ENCODE measurements around the gene SLC15A4.

SLC15A4 gene

DNA sequence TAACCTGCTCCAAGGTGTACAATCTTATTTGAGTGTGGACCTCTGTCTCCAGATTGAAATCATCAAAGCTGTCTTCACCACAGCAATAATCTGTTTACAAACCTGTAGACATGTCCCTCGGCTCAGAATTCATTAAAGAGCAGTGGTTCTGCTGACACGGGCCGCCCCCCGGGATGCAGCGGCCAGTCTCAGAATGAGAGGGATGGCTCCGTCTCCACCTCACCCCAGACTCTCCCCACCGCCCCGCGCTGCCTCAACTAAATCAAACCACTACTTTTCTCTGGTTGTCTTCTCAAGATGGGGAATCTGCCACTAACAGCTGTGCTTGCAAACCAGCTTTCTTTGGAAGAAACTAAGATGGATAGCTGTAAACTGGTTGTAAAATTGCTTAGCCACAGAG, 56.2 kb downstream of the SLC15A4 start:
- POLR2A ChIA-PET = no interaction called here
- TF ChIP-seq, protein P1, sequence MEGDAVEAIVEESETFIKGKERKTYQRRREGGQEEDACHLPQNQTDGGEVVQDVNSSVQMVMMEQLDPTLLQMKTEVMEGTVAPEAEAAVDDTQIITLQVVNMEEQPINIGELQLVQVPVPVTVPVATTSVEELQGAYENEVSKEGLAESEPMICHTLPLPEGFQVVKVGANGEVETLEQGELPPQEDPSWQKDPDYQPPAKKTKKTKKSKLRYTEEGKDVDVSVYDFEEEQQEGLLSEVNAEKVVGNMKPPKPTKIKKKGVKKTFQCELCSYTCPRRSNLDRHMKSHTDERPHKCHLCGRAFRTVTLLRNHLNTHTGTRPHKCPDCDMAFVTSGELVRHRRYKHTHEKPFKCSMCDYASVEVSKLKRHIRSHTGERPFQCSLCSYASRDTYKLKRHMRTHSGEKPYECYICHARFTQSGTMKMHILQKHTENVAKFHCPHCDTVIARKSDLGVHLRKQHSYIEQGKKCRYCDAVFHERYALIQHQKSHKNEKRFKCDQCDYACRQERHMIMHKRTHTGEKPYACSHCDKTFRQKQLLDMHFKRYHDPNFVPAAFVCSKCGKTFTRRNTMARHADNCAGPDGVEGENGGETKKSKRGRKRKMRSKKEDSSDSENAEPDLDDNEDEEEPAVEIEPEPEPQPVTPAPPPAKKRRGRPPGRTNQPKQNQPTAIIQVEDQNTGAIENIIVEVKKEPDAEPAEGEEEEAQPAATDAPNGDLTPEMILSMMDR (IDR thresholded peaks at IDR 0.05; ENCODE audit: control extremely low read depth, extremely low read depth, low read depth, missing control alignments) = no peak
- DNase-seq (ENCODE audit: extremely low spot score) = no peak
- CTCF ChIA-PET = no interaction called here

DNA sequence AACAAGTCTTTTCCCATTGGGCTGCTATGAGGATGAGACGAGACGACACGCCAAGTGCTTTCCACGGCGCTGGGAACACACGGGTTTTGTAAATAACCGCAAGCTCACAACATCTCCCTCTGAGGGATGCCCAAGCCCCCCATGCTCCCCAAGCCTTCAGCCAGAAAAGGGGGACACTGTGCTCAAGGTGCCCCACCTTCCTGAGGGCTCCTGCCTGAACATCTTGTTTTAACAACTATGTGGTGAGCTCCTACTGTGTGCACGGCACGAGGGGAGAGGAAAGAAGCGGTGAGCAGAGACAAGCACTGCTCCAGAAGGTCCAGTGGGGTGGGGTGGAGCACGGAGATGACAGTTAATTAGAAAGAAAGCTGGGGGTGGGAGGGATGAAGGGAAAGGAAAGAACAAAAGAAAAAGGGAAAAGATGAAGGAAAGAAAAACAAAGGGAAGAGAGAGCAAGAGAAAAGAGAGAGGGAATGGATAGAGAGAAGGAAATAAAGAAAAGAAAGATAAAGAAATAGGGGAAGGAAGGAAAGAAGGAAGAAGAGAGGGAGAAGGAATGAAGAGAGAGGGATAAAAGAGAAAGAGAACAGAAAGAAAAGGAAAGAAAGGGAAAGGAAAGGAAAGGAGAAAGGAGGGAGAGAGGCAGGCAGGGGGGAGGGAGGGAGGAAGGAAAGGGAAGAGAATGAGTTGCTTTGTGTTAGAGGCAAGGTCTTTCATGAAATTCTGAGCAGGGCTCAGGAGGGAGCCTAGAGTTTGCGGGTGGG, 56.8 kb downstream of the SLC15A4 start:
- POLR2A ChIA-PET = no interaction called here
- no peak for DNase-seq (ENCODE audit: extremely low spot score)
- CTCF ChIA-PET = interaction anchor here (0.9 kb wide), 1 partner anchor 15 kb away, joined by 5 read pairs; no protein-coding TSS in a partner anchor
- TF ChIP-seq, protein P1 (IDR thresholded peaks at IDR 0.05; ENCODE audit: control extremely low read depth, extremely low read depth, low read depth, missing control alignments) = no peak

DNA sequence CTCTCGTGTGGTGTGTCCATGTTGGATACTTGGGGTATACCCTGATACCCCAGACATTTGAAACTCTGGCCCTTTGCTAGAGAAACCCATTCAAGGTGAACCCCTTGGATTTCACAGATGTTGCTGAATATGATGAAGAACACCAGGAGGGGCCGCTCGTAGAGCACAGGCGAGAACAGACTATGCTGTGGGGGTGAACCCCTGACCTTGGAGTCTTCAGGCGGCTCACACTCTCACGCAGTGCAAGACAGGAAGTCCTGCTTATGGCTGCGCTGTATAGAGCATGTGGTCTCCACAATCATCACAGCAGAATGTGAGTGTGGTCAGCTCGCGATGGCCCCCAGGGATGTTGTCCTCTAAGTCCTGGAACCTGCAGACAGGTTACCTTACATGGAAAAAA, 60.4 kb downstream of the SLC15A4 start:
- DNase-seq (ENCODE audit: extremely low spot score) = no peak
- TF ChIP-seq, protein P1 (IDR thresholded peaks at IDR 0.05; ENCODE audit: control extremely low read depth, extremely low read depth, low read depth, missing control alignments) = no peak
- ChIA-PET POLR2A (no interaction called here), CTCF (interaction anchor here (2.6 kb wide), 1 partner anchor 18 kb away, joined by 8 read pairs; no protein-coding TSS in a partner anchor)

DNA sequence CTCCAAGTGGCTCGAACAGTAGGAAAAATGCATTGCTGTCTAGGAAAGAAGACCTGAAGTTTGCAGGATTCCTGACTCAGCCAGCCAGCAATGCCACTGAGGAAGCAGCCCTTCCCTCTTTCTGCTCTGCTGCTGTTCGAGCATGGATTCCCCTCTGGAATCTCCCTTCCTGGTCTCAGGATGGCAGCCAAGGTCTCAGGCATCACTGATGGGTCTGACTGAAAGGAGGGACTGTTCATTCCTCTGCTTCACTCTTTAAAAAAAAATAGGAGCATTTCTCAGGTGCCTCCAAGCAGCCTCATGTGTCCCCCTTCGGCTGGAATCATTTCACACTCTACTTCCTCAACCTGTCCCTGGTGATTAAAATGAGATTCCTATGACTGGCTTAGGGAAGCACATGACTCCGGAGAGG, 62.4 kb downstream of the SLC15A4 start:
- ChIA-PET CTCF (no interaction called here), POLR2A (no interaction called here)
- no peak for DNase-seq (ENCODE audit: extremely low spot score)
- TF ChIP-seq, protein P1 (IDR thresholded peaks at IDR 0.05; ENCODE audit: control extremely low read depth, extremely low read depth, low read depth, missing control alignments) = no peak

DNA sequence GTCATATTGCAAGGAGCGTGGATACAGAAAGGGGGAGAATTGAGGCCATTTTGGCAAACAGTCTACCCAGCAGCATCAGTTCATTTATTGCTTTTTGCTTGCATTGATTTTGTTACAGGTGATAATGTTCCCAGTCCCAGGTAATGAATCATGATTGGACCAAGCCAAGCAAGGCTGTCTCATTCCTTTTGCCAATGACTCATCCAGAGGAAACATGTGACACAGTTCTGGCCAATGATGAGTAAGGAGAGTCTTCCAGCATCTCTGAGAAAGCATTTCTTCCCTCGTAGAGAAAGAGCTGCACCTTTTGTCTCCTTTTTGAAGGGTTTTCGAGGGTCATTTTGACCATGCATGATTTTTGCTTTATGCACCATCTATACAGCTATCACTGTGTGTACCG, 68.2 kb downstream of the SLC15A4 start:
- TF ChIP-seq, protein P1 (IDR thresholded peaks at IDR 0.05; ENCODE audit: control extremely low read depth, extremely low read depth, low read depth, missing control alignments) = no peak
- CTCF ChIA-PET = no interaction called here
- DNase-seq (ENCODE audit: extremely low spot score) = no peak
- POLR2A ChIA-PET = interaction anchor here (0.6 kb wide), 1 partner anchor 16 kb away, joined by 3 read pairs; no protein-coding TSS in a partner anchor

DNA sequence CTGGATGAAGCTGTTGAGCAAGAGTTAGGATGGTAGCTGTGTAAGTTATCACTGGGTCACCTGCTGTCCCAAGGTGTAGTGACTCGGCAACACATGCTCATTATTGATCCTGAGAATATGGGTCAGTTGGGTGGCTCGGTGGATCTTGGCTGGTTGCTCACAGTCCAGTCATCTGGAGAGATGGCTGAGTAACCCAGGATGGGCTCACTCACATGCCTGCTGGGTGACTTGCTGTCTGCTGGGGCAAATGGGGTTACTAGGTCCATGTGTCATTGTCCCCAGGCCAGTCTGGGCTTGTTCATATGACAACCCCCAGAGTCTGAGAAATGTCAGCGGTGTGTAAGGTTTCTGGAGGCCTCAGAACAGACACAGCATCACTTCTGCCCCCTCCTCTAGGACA, 69.5 kb downstream of the SLC15A4 start:
- ChIA-PET POLR2A (no interaction called here), CTCF (interaction anchor here (0.9 kb wide), 1 partner anchor 22 kb away, joined by 3 read pairs; no protein-coding TSS in a partner anchor)
- TF ChIP-seq, protein P1 (IDR thresholded peaks at IDR 0.05; ENCODE audit: control extremely low read depth, extremely low read depth, low read depth, missing control alignments) = no peak
- no peak for DNase-seq (ENCODE audit: extremely low spot score)
